GM23248 (cell line): ENCODE data around the gene PMVK.

Experiments
- EZH2 ChIP-seq: fragments of 200-600 bp; sonication (generic); IDR thresholded peaks from 2 replicates; pipeline ENCODE4 v1.6.1; 2018; ENCODE audit warnings: antibody characterized with exemption, mild to moderate bottlenecking; ENCODE audit not compliant: insufficient read depth, poor library complexity, severe bottlenecking
- EZH2phosphoT487 ChIP-seq: fragments of 200-600 bp; sonication (generic); IDR thresholded peaks from 2 replicates; pipeline ENCODE4 v1.6.1; 2018; ENCODE audit warnings: antibody characterized with exemption, moderate library complexity, mild to moderate bottlenecking, low read depth; ENCODE audit not compliant: insufficient read depth

DNA sequence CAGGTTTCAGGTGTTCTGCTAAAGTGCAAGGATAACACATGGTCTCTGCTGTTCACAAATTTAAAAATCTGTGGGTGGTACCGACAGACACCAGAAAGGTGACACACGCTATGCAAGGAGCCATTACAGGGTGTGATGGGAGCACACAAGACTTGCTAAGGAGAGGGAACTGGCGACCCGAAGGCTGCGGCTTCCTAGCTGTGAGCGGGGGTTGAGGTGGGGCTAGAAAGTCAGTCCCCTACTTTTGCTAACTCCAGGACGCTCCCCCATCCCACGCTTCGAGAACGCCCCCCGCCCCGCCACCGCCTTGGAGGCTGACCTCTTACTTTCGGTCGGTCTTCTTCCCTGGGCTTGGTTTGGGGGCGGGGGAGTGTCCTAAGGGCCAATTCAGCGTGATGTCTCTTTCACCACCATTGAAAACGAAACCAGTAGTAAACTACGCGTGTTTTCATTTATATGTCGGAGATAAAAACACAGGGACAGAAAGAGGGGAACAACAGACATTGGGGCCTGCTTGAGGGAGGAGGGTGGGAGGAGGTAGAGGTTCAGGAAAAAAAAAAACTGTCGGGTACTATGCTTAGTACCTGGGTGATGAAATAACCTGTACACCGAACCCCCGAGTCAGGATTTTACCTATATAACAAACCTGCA lies 39.0 kb upstream of the PMVK start:
- TF ChIP-seq EZH2phosphoT487 (no peak), EZH2 (no peak)
